HCT116 (cell line): ENCODE measurements around the gene TMEM200C. TPM values are rescaled to one million over a fixed set of nuclear protein-coding genes. Genes with fewer than 3 reads are reported as not detected.

ENCODE experiments used
- ATAC-seq: fragments of 200-7000 bp; cut with Tn5 transposase; 2 replicates; pipeline ENCODE4 v1.9.1; 2020; ENCODE audit warnings: mild to moderate bottlenecking, moderate library complexity
- BruUV-seq: library from RNA; stranded (reverse); fragments of 400-500 nt; replicated peaks from 2 replicates; lab custom pipeline; 2021; lab: Mats Ljungman, UMichigan
- CTCF ChIA-PET: fragments of 300-600 bp; sonication (Branson Sonifier 250); formaldehyde crosslinking; loops from one replicate; lab custom pipeline; 2021; ENCODE audit warnings: antibody characterized with exemption; lab: Charles Lee
- POLR2A ChIA-PET: fragments of 300-600, 350-600 bp; sonication (Branson Sonifier 250); formaldehyde crosslinking; loops from one replicate; lab custom pipeline; 2021; ENCODE audit warnings: antibody characterized with exemption; lab: Charles Lee
- RAD21 ChIA-PET, 2 experiments: fragments of 300-600 bp; sonication (Branson Sonifier 250); formaldehyde crosslinking; loops; one replicate each; lab custom pipeline; 2023; ENCODE audit warnings: low total read pairs in 2 of 2; ENCODE audit not compliant: uncharacterized antibody in 2 of 2, unreplicated experiment in 2 of 2, low non-redundant PET in 1 of 2; lab: Charles Lee
- DNase-seq: peaks from one replicate; pipeline ENCODE4 v3.0.0-alpha.2; 2010; ENCODE audit warnings: low read depth, low spot score
- H2AFZ ChIP-seq: fragments of 200-600 bp; shearing (Covaris generic), sonication (generic); 2 replicates; pipeline ENCODE4 v1.6.1; 2017; ENCODE audit warnings: low read depth, mixed run types, mixed read lengths, antibody characterized with exemption, low read length; ENCODE audit not compliant: poor library complexity, severe bottlenecking
- H3K27ac ChIP-seq: 2 replicates; pipeline ENCODE4 v1.5.1; 2012; ENCODE audit warnings: low read depth, low read length
- H3K27me3 ChIP-seq: fragments of 200-600 bp; sonication (generic); 2 replicates; pipeline ENCODE4 v1.6.1; 2016; ENCODE audit warnings: mixed run types, low read length, mixed read lengths; ENCODE audit not compliant: insufficient read depth
- H3K36me3 ChIP-seq, 2 experiments: fragments of 200-500 bp in 1 of 2; fragments of 200-600 bp in 1 of 2; sonication (Bioruptor generic) in 1 of 2; sonication (generic) in 1 of 2; 2 replicates each; pipeline versions ENCODE4 v1.5.1 to v1.6.1; 2014 to 2016; ENCODE audit warnings: low read length in 2 of 2, inconsistent platforms in 1 of 2, mixed read lengths in 1 of 2, mixed run types in 1 of 2; ENCODE audit not compliant: insufficient read depth in 2 of 2, control insufficient read depth in 1 of 2
- H3K4me1 ChIP-seq, 2 experiments: fragments of 200-600 bp in 1 of 2; sonication (generic) in 1 of 2; 2 replicates each; pipeline versions ENCODE4 v1.5.1 to v1.6.1; 2012 to 2017; ENCODE audit warnings: low read length in 2 of 2, inconsistent platforms in 1 of 2, mild to moderate bottlenecking in 1 of 2, mixed read lengths in 1 of 2, mixed run types in 1 of 2, moderate library complexity in 1 of 2; ENCODE audit not compliant: insufficient read depth in 2 of 2, control insufficient read depth in 1 of 2
- H3K4me2 ChIP-seq: fragments of 200-600 bp; sonication (generic); 2 replicates; pipeline ENCODE4 v1.6.1; 2017; ENCODE audit warnings: mixed run types, low read length, mixed read lengths
- H3K4me3 ChIP-seq, 2 experiments: fragments of 200-600 bp in 1 of 2; sonication (generic) in 1 of 2; replicated peaks in 1 of 2; 2 replicates each; pipeline ENCODE4 v1.5.1; 2011 to 2016; ENCODE audit warnings: low read length in 2 of 2, control low read depth in 1 of 2, low read depth in 1 of 2, mild to moderate bottlenecking in 1 of 2, mixed read lengths in 1 of 2, mixed run types in 1 of 2
- H3K79me2 ChIP-seq: fragments of 200-600 bp; sonication (generic); 2 replicates; pipeline ENCODE4 v1.6.1; 2017; ENCODE audit warnings: mild to moderate bottlenecking, mixed run types, low read length, moderate library complexity, mixed read lengths; ENCODE audit not compliant: insufficient read depth
- H3K9ac ChIP-seq: fragments of 200-600 bp; sonication (generic); 2 replicates; pipeline ENCODE4 v1.6.1; 2016; ENCODE audit warnings: low read length, mixed read lengths
- H3K9me2 ChIP-seq: fragments of 200-600 bp; sonication (generic), shearing (Covaris generic); 2 replicates; pipeline ENCODE4 v1.6.1; 2017; ENCODE audit warnings: mixed run types, mild to moderate bottlenecking, moderate library complexity; ENCODE audit not compliant: insufficient read depth
- H3K9me3 ChIP-seq, 2 experiments: fragments of 200-500 bp in 1 of 2; fragments of 200-600 bp in 1 of 2; sonication (Bioruptor generic) in 1 of 2; sonication (generic) in 1 of 2; 2 replicates each; pipeline ENCODE4 v1.6.1; 2014 to 2017; ENCODE audit warnings: low read length in 2 of 2, mixed read lengths in 2 of 2, inconsistent platforms in 1 of 2, low read depth in 1 of 2, mild to moderate bottlenecking in 1 of 2, mixed run types in 1 of 2, moderate library complexity in 1 of 2; ENCODE audit not compliant: control insufficient read depth in 1 of 2, insufficient read depth in 1 of 2
- H4K20me1 ChIP-seq: fragments of 200-600 bp; sonication (generic), shearing (Covaris generic); 2 replicates; pipeline ENCODE4 v1.6.1; 2017; ENCODE audit warnings: mixed run types, mild to moderate bottlenecking, moderate library complexity; ENCODE audit not compliant: insufficient read depth
- CBX3 ChIP-seq: IDR thresholded peaks from 2 replicates; pipeline ENCODE4 v1.6.1; 2012; ENCODE audit warnings: low read depth
- CEBPB ChIP-seq: IDR thresholded peaks from 2 replicates; pipeline ENCODE4 v1.6.1; 2012; ENCODE audit warnings: low read depth
- CTCF ChIP-seq, 3 experiments: fragments of 200-600 bp in 1 of 3; sonication (generic) in 1 of 3; IDR thresholded peaks in 2 of 3; conservative IDR thresholded peaks in 1 of 3; 2 replicates each; pipeline ENCODE4 v1.5.1; 2012 to 2017; ENCODE audit warnings: low read depth in 2 of 3, low read length in 2 of 3, antibody characterized with exemption in 1 of 3, borderline replicate concordance in 1 of 3, control low read depth in 1 of 3, mild to moderate bottlenecking in 1 of 3, mixed read lengths in 1 of 3, mixed run types in 1 of 3, moderate library complexity in 1 of 3; ENCODE audit not compliant: insufficient read depth in 1 of 3
- EGR1 ChIP-seq: IDR thresholded peaks from 2 replicates; pipeline ENCODE4 v1.6.1; 2012; ENCODE audit warnings: low read depth
- ELF1 ChIP-seq: IDR thresholded peaks from 2 replicates; pipeline ENCODE4 v1.6.1; 2012; ENCODE audit warnings: low read depth, borderline replicate concordance
- EZH2 ChIP-seq: fragments of 200-600 bp; sonication (generic); IDR thresholded peaks from 2 replicates; pipeline ENCODE4 v1.6.1; 2017; ENCODE audit warnings: antibody characterized with exemption, mixed run types
- EZH2phosphoT487 ChIP-seq: fragments of 200-600 bp; IDR thresholded peaks from 2 replicates; pipeline ENCODE4 v1.6.1; 2018; ENCODE audit warnings: antibody characterized with exemption, borderline replicate concordance
- FOSL1 ChIP-seq: IDR thresholded peaks from 2 replicates; pipeline ENCODE4 v1.6.1; 2012; ENCODE audit warnings: low read depth
- JUND ChIP-seq: IDR thresholded peaks from 2 replicates; pipeline ENCODE4 v1.6.1; 2012
- MAX ChIP-seq: IDR thresholded peaks from 2 replicates; pipeline ENCODE4 v1.6.1; 2012
- POLR2A ChIP-seq: IDR thresholded peaks from 2 replicates; pipeline ENCODE4 v1.7.0; 2011; ENCODE audit warnings: borderline replicate concordance; ENCODE audit not compliant: insufficient read depth, insufficient read length; ENCODE audit errors: extremely low read depth
- RAD21 ChIP-seq: IDR thresholded peaks from 2 replicates; pipeline ENCODE4 v1.6.1; 2012; ENCODE audit warnings: low read depth, mild to moderate bottlenecking
- REST ChIP-seq: IDR thresholded peaks from 2 replicates; pipeline ENCODE4 v1.6.1; 2012; ENCODE audit warnings: low read depth
- SIN3A ChIP-seq: IDR thresholded peaks from 2 replicates; pipeline ENCODE4 v1.6.1; 2012; ENCODE audit warnings: low read depth
- SP1 ChIP-seq: IDR thresholded peaks from 2 replicates; pipeline ENCODE4 v1.6.1; 2012; ENCODE audit warnings: low read depth
- YY1 ChIP-seq: IDR thresholded peaks from 2 replicates; pipeline ENCODE4 v1.6.1; 2011; ENCODE audit warnings: low read length, low read depth, moderate library complexity, mild to moderate bottlenecking; ENCODE audit not compliant: insufficient replicate concordance; ENCODE audit errors: extremely low read depth
- ZBTB33 ChIP-seq: IDR thresholded peaks from 2 replicates; pipeline ENCODE4 v1.6.1; 2011; ENCODE audit warnings: mild to moderate bottlenecking, low read length, moderate library complexity; ENCODE audit not compliant: insufficient replicate concordance; ENCODE audit errors: extremely low read depth
- ZFX ChIP-seq: fragments of 450-650 bp; IDR thresholded peaks from 2 replicates; pipeline ENCODE4 v1.6.1; 2017
- ZNF274 ChIP-seq: fragments of 200-500 bp; sonication (Bioruptor generic); IDR thresholded peaks from 2 replicates; pipeline ENCODE4 v1.6.1; 2014; ENCODE audit warnings: mild to moderate bottlenecking, low read depth, low read length, inconsistent platforms
- intact Hi-C: fragments of 100-400 bp; cut with micrococcal nuclease; formaldehyde crosslinking; loops from 2 replicates; pipeline ENCODE4 v1.10.0; 2022
- total RNA-seq: library from RNA; stranded (reverse); gene quantifications from one replicate; pipeline ENCODE4 v1.2.1, GENCODE V29; 2021; ENCODE audit not compliant: unreplicated experiment

TMEM200C gene
- total RNA-seq, 1 experiment from 2014 or later: not detected

GRCh38 chr18:5912566-5912965, 17.2 kb upstream of the TMEM200C start:
- TF ChIP-seq SP1: no peak
- TF ChIP-seq ZBTB33: no peak
- TF ChIP-seq MAX: no peak
- TF ChIP-seq ELF1: no peak
- no peak for TF ChIP-seq FOSL1
- no peak for TF ChIP-seq ZNF274
- TF ChIP-seq CTCF (IDR thresholded peaks at IDR 0.05 in 2 of 3, conservative IDR thresholded peaks at IDR 0.05 in 1 of 3; ENCODE audit: borderline replicate concordance in 1 of 3, insufficient read depth in 1 of 3, low read depth in 2 of 3, low read length in 2 of 3): no peak
- TF ChIP-seq EZH2phosphoT487: no peak
- TF ChIP-seq JUND: no peak
- TF ChIP-seq EZH2: no peak
- TF ChIP-seq POLR2A: no peak
- TF ChIP-seq REST: no peak
- no peak for TF ChIP-seq YY1
- no peak for TF ChIP-seq RAD21
- no peak for TF ChIP-seq EGR1
- no peak for TF ChIP-seq CBX3
- TF ChIP-seq SIN3A: no peak
- TF ChIP-seq CEBPB: no peak
- TF ChIP-seq ZFX: no peak
- Histone ChIP-seq H3K9ac (no peak overlapping the region), H3K9me3 (peaks cover 0 to 35% of the 10 kb centered on the region in 2 experiments; a peak in 2 of 4 replicates), H3K27me3 (no peaks in the 10 kb centered on the region), H3K4me1 (no peaks in the 10 kb centered on the region), H2AFZ (no peak overlapping the region), H3K36me3 (no peaks in the 10 kb centered on the region), H3K4me2 (no peak overlapping the region), H4K20me1 (no peaks in the 10 kb centered on the region), H3K79me2 (no peaks in the 10 kb centered on the region), H3K4me3 (no peak overlapping the region), H3K9me2 (no peaks in the 10 kb centered on the region), H3K27ac (no peak overlapping the region)
- DNase-seq: no peak
- ChIA-PET RAD21 (no interaction called here), POLR2A (no interaction called here), CTCF (no interaction called here)
- BruUV-seq: no TSS peak
- ATAC-seq: no peak
- intact Hi-C loops: no loop called here
